ENCODE measurements around the gene WDR81.

The WDR81 gene

DNA sequence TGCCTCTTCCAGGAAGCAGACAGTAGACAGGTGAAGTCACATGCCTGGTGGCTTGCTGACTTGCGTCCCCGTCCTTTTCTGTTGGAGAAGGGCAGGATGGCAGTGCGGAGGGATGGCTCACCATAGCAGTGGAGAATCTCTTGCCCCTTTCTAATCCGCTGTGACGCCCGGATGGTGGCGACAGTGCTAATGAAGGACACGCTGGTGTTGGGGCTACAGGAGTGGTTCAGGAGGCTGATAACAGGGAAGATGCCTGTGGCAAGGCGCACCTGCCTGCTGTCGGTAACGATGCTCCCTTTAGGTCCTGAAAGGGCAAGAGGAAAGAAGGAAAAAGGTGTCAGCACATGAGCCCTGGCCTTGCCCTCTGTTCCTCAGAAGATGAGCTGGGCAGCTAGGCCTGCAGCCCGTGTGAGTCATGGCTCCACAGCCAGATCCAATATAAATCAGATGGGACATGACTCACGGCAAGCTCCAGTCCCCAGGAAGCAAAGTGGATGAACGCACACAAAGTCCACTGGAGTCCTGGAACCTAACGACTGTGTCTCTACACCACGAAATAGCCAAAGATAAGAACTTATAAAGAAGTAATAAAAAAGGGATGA, 62.9 kb downstream of the WDR81 start:
- Histone ChIP-seq H3K79me2 (ENCODE audit: control insufficient read depth, low read length) (peaks cover 36% of the 10 kb centered on the region), H3K4me2 (ENCODE audit: low read length) (no peak overlapping the region), H3K27ac (ENCODE audit: low read depth, low read length) (no peak overlapping the region), H3K4me1 (ENCODE audit: control insufficient read depth, low read length) (peaks cover 22% of the 10 kb centered on the region), H3K9me2 (replicated peaks; ENCODE audit: control insufficient read depth, low read length) (no peaks in the 10 kb centered on the region), H3K27me3 (ENCODE audit: control insufficient read depth, low read length) (no peaks in the 10 kb centered on the region), H3K36me3 (ENCODE audit: control insufficient read depth, low read length) (peaks cover 48% of the 10 kb centered on the region), H3K9me3 (ENCODE audit: control insufficient read depth, insufficient read depth, low read length) (no peaks in the 10 kb centered on the region), H3F3A (ENCODE audit: control insufficient read depth, insufficient read depth) (peaks cover 20% of the 10 kb centered on the region), H3K4me3 (ENCODE audit: low read length) (no peak overlapping the region), H4K20me1 (ENCODE audit: control insufficient read depth, insufficient read depth, low read depth, low read length) (no peaks in the 10 kb centered on the region)
- TF ChIP-seq CTCF (IDR thresholded peaks at IDR 0.05; ENCODE audit: low read depth, low read length, poor library complexity, severe bottlenecking): no peak
- no peak for TF ChIP-seq EZH2phosphoT487 (IDR thresholded peaks at IDR 0.05; ENCODE audit: borderline replicate concordance, low read length)

Measured in DOHH2 (cell line).